ENCODE data around the gene MCF2L2. TPM values are rescaled to one million over a fixed set of nuclear protein-coding genes. Genes with fewer than 3 reads are reported as not detected.

The MCF2L2 gene
- total and polyA plus RNA-seq, 2 experiments from 2014 or later = 6.7 to 14.6 TPM

GRCh38 chr3:183370391-183370790, 58.0 kb downstream of the MCF2L2 start (continued):
- TF ChIP-seq EZH2phosphoT487 (IDR thresholded peaks at IDR 0.05; ENCODE audit: unreplicated experiment) = no peak

GRCh38 chr3:183369627-183370026, 58.8 kb downstream of the MCF2L2 start:
- Histone ChIP-seq H3K27ac (ENCODE audit: low read depth) (no peak overlapping the region), H3K4me1 (ENCODE audit: insufficient read depth) (no peaks in the 10 kb centered on the region), H3K4me2 (no peak overlapping the region), H3K27me3 (ENCODE audit: insufficient read depth) (no peaks in the 10 kb centered on the region), H3K36me3 (ENCODE audit: insufficient read depth) (no peaks in the 10 kb centered on the region), H4K20me1 (replicated peaks; ENCODE audit: insufficient read depth) (peaks cover 3% of the 10 kb centered on the region; the same call in 1 of the 2 replicates), H2AFZ (no peak overlapping the region), H3K4me3 (no peak overlapping the region), H3F3A (replicated peaks; ENCODE audit: low read depth) (no peaks in the 10 kb centered on the region), H3K9me2 (ENCODE audit: insufficient read depth) (no peaks in the 10 kb centered on the region), H3K79me2 (replicated peaks; ENCODE audit: insufficient read depth) (no peaks in the 10 kb centered on the region)
- DNase-seq (ENCODE audit: low spot score) = no peak
- ATAC-seq = no peak
- no peak for TF ChIP-seq REST (IDR thresholded peaks at IDR 0.05; ENCODE audit: unreplicated experiment)
- no peak for TF ChIP-seq JUNB (IDR thresholded peaks at IDR 0.05; ENCODE audit: unreplicated experiment)
- TF ChIP-seq POLR2AphosphoS5 (IDR thresholded peaks at IDR 0.05; ENCODE audit: low read depth) = no peak
- no peak for TF ChIP-seq CREB1 (CRISPR knock-in tag; IDR thresholded peaks at IDR 0.05; ENCODE audit: low read depth)
- no peak for TF ChIP-seq STAT1 (IDR thresholded peaks at IDR 0.05; ENCODE audit: unreplicated experiment)
- TF ChIP-seq ZNF462 (CRISPR knock-in tag; IDR thresholded peaks at IDR 0.05) = no peak
- H3K27ac Mint-ChIP-seq = no peak overlapping the region
- H3K27me3 Mint-ChIP-seq (ENCODE audit: insufficient read depth, low read depth, poor library complexity) = peaks cover 1% of the 10 kb centered on the region
- H3K4me1 Mint-ChIP-seq = no peaks in the 10 kb centered on the region
- no peaks in the 10 kb centered on the region for H3K36me3 Mint-ChIP-seq (ENCODE audit: low read depth)
- no peaks in the 10 kb centered on the region for H3K9me3 Mint-ChIP-seq
- no peak overlapping the region for H3K4me3 Mint-ChIP-seq

Data from GM23338 (cell line).